H9 (cell line): ENCODE results near the gene EHD1. TPM values are rescaled to one million over a fixed set of nuclear protein-coding genes. Genes with fewer than 3 reads are reported as not detected.

Source experiments
- DNase-seq: peaks from one replicate; pipeline ENCODE4 v3.0.0-alpha.2; 2017
- H2AFZ ChIP-seq: one replicate; pipeline ENCODE4 v1.6.1; 2013; ENCODE audit warnings: mild to moderate bottlenecking, low read length, control low read depth, moderate library complexity
- H2AK5ac ChIP-seq: 2 replicates; pipeline ENCODE4 v1.6.1; 2013; ENCODE audit warnings: low read length, control low read depth, mixed read lengths; ENCODE audit not compliant: insufficient read length
- H2BK120ac ChIP-seq: one replicate; pipeline ENCODE4 v1.6.1; 2013; ENCODE audit warnings: low read depth, mild to moderate bottlenecking, low read length, control low read depth, inconsistent platforms; ENCODE audit not compliant: poor library complexity, severe bottlenecking
- H2BK12ac ChIP-seq: 2 replicates; pipeline ENCODE4 v1.6.1; 2013; ENCODE audit warnings: low read length, control low read depth, mixed read lengths, low read depth; ENCODE audit not compliant: insufficient read length
- H2BK15ac ChIP-seq: 2 replicates; pipeline ENCODE4 v1.6.1; 2013; ENCODE audit warnings: low read depth, low read length, control low read depth
- H2BK20ac ChIP-seq: one replicate; pipeline ENCODE4 v1.6.1; 2013; ENCODE audit warnings: low read depth, mild to moderate bottlenecking, low read length, control low read depth, inconsistent platforms; ENCODE audit not compliant: poor library complexity, severe bottlenecking
- H2BK5ac ChIP-seq: 2 replicates; pipeline ENCODE4 v1.6.1; 2013; ENCODE audit warnings: low read length, control low read depth, mixed read lengths; ENCODE audit not compliant: insufficient read length
- H3K14ac ChIP-seq: 2 replicates; pipeline ENCODE4 v1.6.1; 2013; ENCODE audit warnings: low read length, control low read depth; ENCODE audit not compliant: insufficient read depth
- H3K18ac ChIP-seq: 2 replicates; pipeline ENCODE4 v1.6.1; 2013; ENCODE audit warnings: low read depth, mild to moderate bottlenecking, mixed read lengths, low read length, control low read depth; ENCODE audit not compliant: insufficient read length
- H3K23ac ChIP-seq: 2 replicates; pipeline ENCODE4 v1.6.1; 2013; ENCODE audit warnings: low read length, control low read depth, mixed read lengths, low read depth; ENCODE audit not compliant: insufficient read length
- H3K23me2 ChIP-seq: 2 replicates; pipeline ENCODE4 v1.6.1; 2013; ENCODE audit warnings: low read depth, mild to moderate bottlenecking, mixed read lengths, low read length, control low read depth; ENCODE audit not compliant: insufficient read length, poor library complexity, severe bottlenecking
- H3K27ac ChIP-seq: 2 replicates; pipeline ENCODE4 v1.5.1; 2013; ENCODE audit warnings: low read length, control low read depth, mixed read lengths, low read depth; ENCODE audit not compliant: insufficient read length
- H3K27me3 ChIP-seq: 2 replicates; pipeline ENCODE4 v1.6.1; 2013; ENCODE audit warnings: low read length, control low read depth, inconsistent platforms; ENCODE audit not compliant: insufficient read depth
- H3K4ac ChIP-seq: 2 replicates; pipeline ENCODE4 v1.6.1; 2013; ENCODE audit warnings: low read depth, mild to moderate bottlenecking, control low read depth, inconsistent platforms, low read length, moderate library complexity
- H3K4me1 ChIP-seq: 2 replicates; pipeline ENCODE4 v1.6.1; 2013; ENCODE audit warnings: low read length, control low read depth, inconsistent platforms; ENCODE audit not compliant: insufficient read depth
- H3K4me2 ChIP-seq: 2 replicates; pipeline ENCODE4 v1.6.1; 2013; ENCODE audit warnings: low read length, control low read depth, mixed read lengths; ENCODE audit not compliant: insufficient read length, insufficient read depth
- H3K56ac ChIP-seq: 2 replicates; pipeline ENCODE4 v1.6.1; 2013; ENCODE audit warnings: low read depth, mild to moderate bottlenecking, mixed read lengths, low read length, control low read depth; ENCODE audit not compliant: insufficient read length
- H3K79me1 ChIP-seq: 2 replicates; pipeline ENCODE4 v1.6.1; 2013; ENCODE audit warnings: low read depth, mild to moderate bottlenecking, moderate library complexity, low read length, control low read depth, inconsistent platforms; ENCODE audit not compliant: insufficient read depth, poor library complexity, severe bottlenecking
- H3K79me2 ChIP-seq: 2 replicates; pipeline ENCODE4 v1.6.1; 2013; ENCODE audit warnings: low read length, control low read depth, inconsistent platforms; ENCODE audit not compliant: insufficient read depth
- H3K9ac ChIP-seq: 2 replicates; pipeline ENCODE4 v1.6.1; 2013; ENCODE audit warnings: low read length, control low read depth, mixed read lengths; ENCODE audit not compliant: insufficient read length; ENCODE audit errors: extremely low read depth
- H3K9me3 ChIP-seq: one replicate; pipeline ENCODE4 v1.6.1; 2013; ENCODE audit warnings: low read depth, low read length, inconsistent platforms; ENCODE audit not compliant: control insufficient read depth
- H3T11ph ChIP-seq: one replicate; pipeline ENCODE4 v1.6.1; 2013; ENCODE audit warnings: mild to moderate bottlenecking, low read length, control low read depth, inconsistent platforms
- H4K20me1 ChIP-seq: one replicate; pipeline ENCODE4 v1.6.1; 2013; ENCODE audit not compliant: control insufficient read depth, insufficient read length, insufficient read depth
- H4K5ac ChIP-seq: 2 replicates; pipeline ENCODE4 v1.6.1; 2013; ENCODE audit warnings: low read depth, mild to moderate bottlenecking, mixed read lengths, low read length, control low read depth; ENCODE audit not compliant: insufficient read length
- H4K8ac ChIP-seq: replicated peaks from 2 replicates; pipeline ENCODE4 v1.6.1; 2013; ENCODE audit warnings: low read length, control low read depth, mixed read lengths, low read depth; ENCODE audit not compliant: insufficient read length
- H4K91ac ChIP-seq: 2 replicates; pipeline ENCODE4 v1.6.1; 2013; ENCODE audit warnings: low read depth, mild to moderate bottlenecking, moderate library complexity, mixed read lengths, low read length, control low read depth; ENCODE audit not compliant: insufficient read length
- H3K27ac Mint-ChIP-seq, 3 experiments: 2 replicates in 2 of 3; 3 replicates in 1 of 3; pipeline ENCODE4 v1.8.0; 2020 to 2021; ENCODE audit warnings: mixed read lengths in 3 of 3, mild to moderate bottlenecking in 1 of 3, moderate library complexity in 1 of 3
- H3K27me3 Mint-ChIP-seq: 2 replicates; pipeline ENCODE4 v1.8.0; 2021; ENCODE audit warnings: low read depth, mild to moderate bottlenecking, moderate library complexity, mixed read lengths
- H3K36me3 Mint-ChIP-seq, 3 experiments: 2 replicates in 2 of 3; 3 replicates in 1 of 3; pipeline ENCODE4 v1.8.0; 2020 to 2021; ENCODE audit warnings: low read depth in 3 of 3, mixed read lengths in 3 of 3; ENCODE audit not compliant: insufficient read depth in 1 of 3
- H3K4me1 Mint-ChIP-seq, 2 experiments: 2 replicates each; pipeline ENCODE4 v1.8.0; 2020; ENCODE audit warnings: mixed read lengths in 2 of 2
- H3K4me3 Mint-ChIP-seq, 2 experiments: 2 replicates in 1 of 2; 3 replicates in 1 of 2; pipeline ENCODE4 v1.8.0; 2020 to 2021; ENCODE audit warnings: mild to moderate bottlenecking in 2 of 2, mixed read lengths in 2 of 2, moderate library complexity in 1 of 2
- H3K9me3 Mint-ChIP-seq, 2 experiments: 2 replicates in 1 of 2; 3 replicates in 1 of 2; pipeline ENCODE4 v1.8.0; 2020; ENCODE audit warnings: mild to moderate bottlenecking in 2 of 2, mixed read lengths in 2 of 2, moderate library complexity in 1 of 2
- CTCF ChIP-seq: fragments of 200-600 bp; sonication (generic); conservative IDR thresholded peaks from 3 replicates; pipeline ENCODE4 v1.8.0; 2021; ENCODE audit warnings: antibody characterized with exemption, mild to moderate bottlenecking
- WGBS: extraction: QIAGEN DNeasy Blood & Tissue Kit; methylation state at CpG from one replicate; pipeline ENCODE4 v1.1.7; 2013; ENCODE audit warnings: missing lambda C conversion rate, low lambda C conversion rate, mixed read lengths; ENCODE audit not compliant: insufficient read length; ENCODE audit errors: extremely low coverage; 5-methylcytosine and 5-hydroxymethylcytosine counted together
- microRNA-seq: library from miRNA; unstranded; fragments of <30 nt; microRNA quantifications from one replicate; pipeline ENCODE4, GENCODE V29; 2020; ENCODE audit warnings: borderline microRNAs expressed
- total RNA-seq: library from RNA; stranded (reverse); gene quantifications from 2 replicates; pipeline ENCODE4 v1.2.1, GENCODE V29; 2021

EHD1 gene
- total RNA-seq, 1 experiment from 2014 or later: 31.0 TPM

- no peaks in the 10 kb centered on the region for H3K79me2 ChIP-seq
- H4K5ac ChIP-seq: no peak overlapping the region
- no peak overlapping the region for H2BK20ac ChIP-seq
- H2BK120ac ChIP-seq: no peak overlapping the region
- Mint-ChIP-seq H3K27me3 (no peaks in the 10 kb centered on the region), H3K4me3 (peak overlapping the region; percentile 62 to 78), H3K27ac (no peak overlapping the region), H3K36me3 (peaks cover 6 to 33% (median 26%) of the 10 kb centered on the region in 3 experiments; a peak in 6 of 7 replicates), H3K4me1 (peaks cover 11 to 14% of the 10 kb centered on the region in 2 experiments), H3K9me3 (no peaks in the 10 kb centered on the region)
- no peak overlapping the region for H2BK5ac ChIP-seq
- no peak overlapping the region for H3K27ac ChIP-seq
- no peak overlapping the region for H3K14ac ChIP-seq
- H3K79me1 ChIP-seq: no peaks in the 10 kb centered on the region
- H3K4me1 ChIP-seq: no peaks in the 10 kb centered on the region
- H4K20me1 ChIP-seq: no peaks in the 10 kb centered on the region
- TF ChIP-seq CTCF: no peak
- H3K4me2 ChIP-seq: peak overlapping the region; percentile 1
- H2AFZ ChIP-seq: no peak overlapping the region
- no peak overlapping the region for H3K9ac ChIP-seq
- H4K91ac ChIP-seq: no peak overlapping the region
- H3K27me3 ChIP-seq: no peaks in the 10 kb centered on the region
- peaks cover 8% of the 10 kb centered on the region for H3K23me2 ChIP-seq
- H4K8ac ChIP-seq: no peak overlapping the region
- H3K18ac ChIP-seq: no peak overlapping the region
- H2AK5ac ChIP-seq: no peak overlapping the region
- no CpG with 5 or more reads among the region's 54 CpGs for WGBS
- no peak overlapping the region for H3K4ac ChIP-seq
- DNase-seq: no peak
- no peak overlapping the region for H3K23ac ChIP-seq
- no peak overlapping the region for H2BK12ac ChIP-seq
- H2BK15ac ChIP-seq: no peak overlapping the region
- no peak overlapping the region for H3T11ph ChIP-seq
- no peaks in the 10 kb centered on the region for H3K9me3 ChIP-seq
- no peak overlapping the region for H3K56ac ChIP-seq
Observed at GRCh38 chr11:64802370-64803157, 75.9 kb downstream of the EHD1 start.

Small RNA genes within 50 kb of the gene (microRNA-seq; reads per million reads assigned to microRNA genes)
- gene MIR6749 (not detected), gene MIR6750 (not detected)

Other genes with a start within 250 kb of the EHD1 start
- gene NRXN2, start 155.4 kb downstream of the EHD1 start, total RNA-seq: 3.9 and 4.8 TPM in 2 replicates
- gene RASGRP2, start 134.5 kb downstream of the EHD1 start, total RNA-seq: 24.0 and 26.9 TPM in 2 replicates
- 3.6 TPM in 2 replicates for gene PYGM, start 118.6 kb downstream of the EHD1 start, total RNA-seq
- 514 and 528 TPM in 2 replicates for gene SF1, start 100.1 kb downstream of the EHD1 start, total RNA-seq
- gene MAP4K2, start 75.4 kb downstream of the EHD1 start, total RNA-seq: 21.6 and 24.7 TPM in 2 replicates
- 49.9 and 50.0 TPM in 2 replicates for gene MEN1, start 68.1 kb downstream of the EHD1 start, total RNA-seq
- gene CDC42BPG, start 34.0 kb downstream of the EHD1 start, total RNA-seq: 24.2 and 24.9 TPM in 2 replicates
- 21.3 and 22.1 TPM in 2 replicates for gene ATG2A, start 38.6 kb upstream of the EHD1 start, total RNA-seq
- 5.0 and 6.3 TPM in 2 replicates for gene PPP2R5B, start 46.1 kb upstream of the EHD1 start, total RNA-seq
- 1.3 and 2.1 TPM in 2 replicates for gene GPHA2, start 57.3 kb upstream of the EHD1 start, total RNA-seq
- not detected in 2 replicates for gene MAJIN, start 93.5 kb upstream of the EHD1 start, total RNA-seq
- gene BATF2, start 118.3 kb upstream of the EHD1 start, total RNA-seq: 0.72 and 1.0 TPM in 2 replicates
- gene ARL2, start 135.5 kb upstream of the EHD1 start, total RNA-seq: 200 and 203 TPM in 2 replicates
- 24.3 and 25.7 TPM in 2 replicates for gene SNX15, start 148.8 kb upstream of the EHD1 start, total RNA-seq
- 20.7 and 21.9 TPM in 2 replicates for gene SAC3D1, start 162.6 kb upstream of the EHD1 start, total RNA-seq
- 1.0 and 1.2 TPM in 2 replicates for gene NAALADL1, start 179.9 kb upstream of the EHD1 start, total RNA-seq
- 93.9 and 94.8 TPM in 2 replicates for gene CDCA5, start 205.4 kb upstream of the EHD1 start, total RNA-seq
- 24.2 and 26.7 TPM in 2 replicates for gene ZFPL1, start 205.6 kb upstream of the EHD1 start, total RNA-seq
- 94.7 and 98.5 TPM in 2 replicates for gene VPS51, start 217.6 kb upstream of the EHD1 start, total RNA-seq
- 74.8 and 76.1 TPM in 2 replicates for gene TM7SF2, start 233.3 kb upstream of the EHD1 start, total RNA-seq
- 18.3 and 19.0 TPM in 2 replicates for gene ZNHIT2, start 239.1 kb upstream of the EHD1 start, total RNA-seq
- 898 and 954 TPM in 2 replicates for gene FAU, start 243.5 kb upstream of the EHD1 start, total RNA-seq
- 66.7 and 73.4 TPM in 2 replicates for gene MRPL49, start 243.7 kb upstream of the EHD1 start, total RNA-seq